Measurements from ENCODE around the gene DNAJC16. TPM values are rescaled to one million over a fixed set of nuclear protein-coding genes. Genes with fewer than 3 reads are reported as not detected.
"Not testable (repeated sequence)": the region's sequence is repeated elsewhere in the genome, so short reads cannot be mapped to it uniquely, and the experiment has no call there.

The DNAJC16 gene
- total and polyA plus RNA-seq, 2 of the 13 experiments (the other 11 are each of a cell fraction or from before 2014, with no cell fraction given): 11.4 to 15.4 TPM

DNA sequence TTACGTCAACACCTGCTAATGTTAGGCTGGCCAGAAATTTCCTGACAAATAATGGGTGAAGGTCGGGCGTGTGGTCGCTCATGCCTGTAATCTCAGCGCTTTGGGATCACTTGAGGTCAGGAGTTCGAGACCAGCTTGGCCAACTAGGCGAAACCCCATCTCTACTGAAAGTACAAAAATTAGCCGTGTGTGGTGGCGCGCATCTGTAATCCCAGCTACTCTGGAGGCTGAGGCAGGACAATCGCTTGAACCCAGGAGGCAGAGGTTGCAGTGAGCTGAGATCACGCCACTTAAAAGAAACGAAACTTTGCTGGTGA, 77.3 kb downstream of the DNAJC16 start:
- ATAC-seq; H3K27me3 ChIP-seq (ENCODE audit: control insufficient read depth in 1 of 2, insufficient read depth in 2 of 2, low read length in 2 of 2); H4K20me1 ChIP-seq (ENCODE audit: insufficient read depth, low read length); H3K9me3 ChIP-seq (ENCODE audit: low read length); CTCF ChIA-PET (ENCODE audit: low intra/inter-chr PET ratio, low total read pairs); DNase-seq (ENCODE audit: low spot score); H3K79me2 ChIP-seq (ENCODE audit: insufficient read depth, low read length); FAIRE-seq; H3K36me3 ChIP-seq (replicated peaks in 1 of 2; ENCODE audit: control insufficient read depth in 1 of 2, insufficient read depth in 2 of 2, low read length in 2 of 2); in situ Hi-C loops (cut with HindIII; ENCODE audit: extremely low pct_ligation_motif_present, low pct_unique_long_range_greater_than_20kb): not testable (repeated sequence)
- H3K4me3 ChIP-seq (replicated peaks in 1 of 3; ENCODE audit: insufficient read depth in 1 of 3, low read depth in 2 of 3, low read length in 3 of 3): peak overlapping the region in 2 of 3 experiments; percentile 18 to 85; a peak in 4 of 6 replicates
- peak overlapping the region; percentile 69 for H3K27ac ChIP-seq (ENCODE audit: extremely low read length, insufficient read depth, low read length)
- POLR2A ChIA-PET: interaction anchor here (1.0 to 7.6 kb wide), 6 partner anchors 13 to 138 kb away, joined by 3 to 188 read pairs (median 5); partner anchors contain the start of gene DDI2
- intact Hi-C loops (cut with micrococcal nuclease; ENCODE audit: unreplicated experiment): loop anchor here (10.0 kb wide), 1 partner anchor 79 kb away; the partner anchor contains the start of genes CASP9 and DNAJC16
- H3K4me2 ChIP-seq (ENCODE audit: low read depth, low read length): peak overlapping the region; percentile 95
- 55% methylated on average over 12 of the region's 13 CpGs for WGBS (ENCODE audit: low lambda C conversion rate)
- H3K4me1 ChIP-seq (ENCODE audit: insufficient read depth, low read length): peaks cover 56% of the 10 kb centered on the region
- peak overlapping the region; percentile 48 for H2AFZ ChIP-seq (ENCODE audit: low read length)
- TSS peak; percentile 90 for BruUV-seq (replicated peaks)
- H3K9ac ChIP-seq (ENCODE audit: insufficient read depth, low read depth, low read length): peak overlapping the region; percentile 37; the same call in 1 of the 2 replicates
- TF ChIP-seq ELF4 (CRISPR knock-in tag; IDR thresholded peaks at IDR 0.05; ENCODE audit: borderline replicate concordance) (0 out of 2 replicates have a peak, but pooled peaks have one; percentile 13), ZBTB21 (CRISPR knock-in tag; IDR thresholded peaks at IDR 0.05) (0 out of 2 replicates have a peak, but pooled peaks have one; percentile 1), ZNF709 (CRISPR knock-in tag; IDR thresholded peaks at IDR 0.05) (peak; percentile 6; the same call in 1 of the 2 replicates), ZNF18 (CRISPR knock-in tag; IDR thresholded peaks at IDR 0.05; ENCODE audit: insufficient replicate concordance) (peak; percentile 2), ZC3H13 (CRISPR knock-in tag; IDR thresholded peaks at IDR 0.05) (0 out of 2 replicates have a peak, but pooled peaks have one; percentile 31), KIAA2018 (CRISPR knock-in tag; IDR thresholded peaks at IDR 0.05; ENCODE audit: borderline replicate concordance) (peak; percentile 8; the same call in 1 of the 2 replicates), RCOR2 (CRISPR knock-in tag; IDR thresholded peaks at IDR 0.05) (peak; percentile 4; the same call in 1 of the 2 replicates)
- TF ChIP-seq, protein P1, sequence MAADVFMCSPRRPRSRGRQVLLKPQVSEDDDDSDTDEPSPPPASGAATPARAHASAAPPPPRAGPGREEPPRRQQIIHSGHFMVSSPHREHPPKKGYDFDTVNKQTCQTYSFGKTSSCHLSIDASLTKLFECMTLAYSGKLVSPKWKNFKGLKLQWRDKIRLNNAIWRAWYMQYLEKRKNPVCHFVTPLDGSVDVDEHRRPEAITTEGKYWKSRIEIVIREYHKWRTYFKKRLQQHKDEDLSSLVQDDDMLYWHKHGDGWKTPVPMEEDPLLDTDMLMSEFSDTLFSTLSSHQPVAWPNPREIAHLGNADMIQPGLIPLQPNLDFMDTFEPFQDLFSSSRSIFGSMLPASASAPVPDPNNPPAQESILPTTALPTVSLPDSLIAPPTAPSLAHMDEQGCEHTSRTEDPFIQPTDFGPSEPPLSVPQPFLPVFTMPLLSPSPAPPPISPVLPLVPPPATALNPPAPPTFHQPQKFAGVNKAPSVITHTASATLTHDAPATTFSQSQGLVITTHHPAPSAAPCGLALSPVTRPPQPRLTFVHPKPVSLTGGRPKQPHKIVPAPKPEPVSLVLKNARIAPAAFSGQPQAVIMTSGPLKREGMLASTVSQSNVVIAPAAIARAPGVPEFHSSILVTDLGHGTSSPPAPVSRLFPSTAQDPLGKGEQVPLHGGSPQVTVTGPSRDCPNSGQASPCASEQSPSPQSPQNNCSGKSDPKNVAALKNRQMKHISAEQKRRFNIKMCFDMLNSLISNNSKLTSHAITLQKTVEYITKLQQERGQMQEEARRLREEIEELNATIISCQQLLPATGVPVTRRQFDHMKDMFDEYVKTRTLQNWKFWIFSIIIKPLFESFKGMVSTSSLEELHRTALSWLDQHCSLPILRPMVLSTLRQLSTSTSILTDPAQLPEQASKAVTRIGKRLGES (CRISPR knock-in tag; IDR thresholded peaks at IDR 0.05; ENCODE audit: borderline replicate concordance): 0 out of 2 replicates have a peak, but pooled peaks have one; percentile 6

All from HepG2 (cell line).